B cell (primary cell): ENCODE data around the gene LRRC8D. TPM values are rescaled to one million over a fixed set of nuclear protein-coding genes. Genes with fewer than 3 reads are reported as not detected.

Source experiments
- ATAC-seq: fragments of 200-7000 bp; cut with Tn5 transposase; one replicate; pipeline ENCODE4 v1.10.0; 2021; ENCODE audit warnings: low read depth, mild to moderate bottlenecking, moderate number of reproducible peaks, moderate library complexity
- CTCF ChIA-PET: fragments of 350-600 bp; sonication (Branson Sonifier 250); formaldehyde crosslinking; loops from one replicate; lab custom pipeline; 2021; ENCODE audit warnings: antibody characterized with exemption, inconsistent platforms; lab: Charles Lee
- POLR2A ChIA-PET: fragments of 350-600 bp; sonication (Branson Sonifier 250); formaldehyde crosslinking; loops from one replicate; lab custom pipeline; 2021; ENCODE audit warnings: antibody characterized with exemption; lab: Charles Lee
- DNase-seq: peaks from one replicate; pipeline ENCODE4 v3.0.0; 2013
- H2AFZ ChIP-seq: 2 replicates; pipeline ENCODE4 v1.6.1; 2012; ENCODE audit warnings: mild to moderate bottlenecking, low read depth, low read length; ENCODE audit not compliant: insufficient read depth, poor library complexity, severe bottlenecking
- H3K27ac ChIP-seq, 2 donors: 1 replicate in 1 of 2; 2 replicates in 1 of 2; pipeline ENCODE4 v1.5.1; 2012 to 2013; ENCODE audit warnings: low read length in 2 of 2, mild to moderate bottlenecking in 2 of 2, moderate library complexity in 1 of 2
- H3K27me3 ChIP-seq, 4 experiments: fragments of 200-600 bp in 1 of 4; sonication (generic) in 1 of 4; replicated peaks in 1 of 4; 1 replicate in 2 of 4; 2 replicates in 2 of 4; pipeline versions ENCODE4 v1.6.1 to v1.7.0; 2013 to 2016; ENCODE audit warnings: low read length in 3 of 4, mild to moderate bottlenecking in 2 of 4, mixed read lengths in 1 of 4, moderate library complexity in 1 of 4; ENCODE audit not compliant: insufficient read depth in 4 of 4, control insufficient read depth in 3 of 4; ENCODE audit errors: control extremely low read depth in 1 of 4
- H3K36me3 ChIP-seq, 2 experiments: replicated peaks in 1 of 2; 1 replicate in 1 of 2; 2 replicates in 1 of 2; pipeline versions ENCODE4 v1.6.1 to v1.7.1; 2013; ENCODE audit warnings: low read length in 1 of 2; ENCODE audit not compliant: insufficient read depth in 2 of 2, control insufficient read depth in 1 of 2; ENCODE audit errors: control extremely low read depth in 1 of 2, extremely low read depth in 1 of 2
- H3K4me1 ChIP-seq, 2 donors: fragments of 200-600 bp in 1 of 2; sonication (generic) in 1 of 2; 1 replicate in 1 of 2; 2 replicates in 1 of 2; pipeline versions ENCODE4 v1.5.1 to v1.6.1; 2013 to 2017; ENCODE audit warnings: low read length in 2 of 2; ENCODE audit not compliant: control insufficient read depth in 2 of 2, insufficient read depth in 2 of 2
- H3K4me2 ChIP-seq: replicated peaks from 2 replicates; pipeline ENCODE3; 2012; ENCODE audit warnings: mild to moderate bottlenecking, low read depth, low read length; ENCODE audit not compliant: poor library complexity, severe bottlenecking
- H3K4me3 ChIP-seq, 5 experiments: fragments of 200-600 bp in 1 of 5; sonication (generic) in 1 of 5; 1 replicate in 3 of 5; 2 replicates in 2 of 5; pipeline versions ENCODE4 v1.5.1 to v1.7.0; 2011 to 2016; ENCODE audit warnings: low read length in 4 of 5, mild to moderate bottlenecking in 4 of 5, low read depth in 2 of 5, control low read depth in 1 of 5, moderate library complexity in 1 of 5; ENCODE audit not compliant: insufficient read depth in 1 of 5; ENCODE audit errors: control extremely low read depth in 1 of 5, extremely low read depth in 1 of 5
- H3K79me2 ChIP-seq: fragments of 200-600 bp; sonication (generic); one replicate; pipeline ENCODE4 v1.6.0; 2016; ENCODE audit warnings: low read length; ENCODE audit not compliant: control insufficient read depth, insufficient read depth
- H3K9ac ChIP-seq: fragments of 200-600 bp; sonication (generic); 2 replicates; pipeline ENCODE4 v1.6.1; 2017; ENCODE audit warnings: mild to moderate bottlenecking, low read length, moderate library complexity
- H3K9me3 ChIP-seq, 3 donors: one replicate each; pipeline versions ENCODE4 v1.6.1 to v1.7.1; 2013; ENCODE audit warnings: low read length in 2 of 3; ENCODE audit not compliant: control insufficient read depth in 2 of 3, insufficient read depth in 1 of 3; ENCODE audit errors: control extremely low read depth in 1 of 3
- H4K20me1 ChIP-seq: 2 replicates; pipeline ENCODE4 v1.6.0; 2012; ENCODE audit warnings: mild to moderate bottlenecking, low read length; ENCODE audit not compliant: insufficient read depth, control insufficient read depth, poor library complexity, severe bottlenecking
- H3K27ac Mint-ChIP-seq: one replicate; pipeline ENCODE4 v1.8.0; 2021; ENCODE audit warnings: mixed read lengths
- H3K27me3 Mint-ChIP-seq: one replicate; pipeline ENCODE4 v1.8.0; 2021; ENCODE audit warnings: mixed read lengths
- H3K4me1 Mint-ChIP-seq: one replicate; pipeline ENCODE4 v1.8.0; 2021; ENCODE audit warnings: mixed read lengths
- H3K4me3 Mint-ChIP-seq: one replicate; pipeline ENCODE4 v1.8.0; 2021; ENCODE audit warnings: mixed read lengths
- H3K9me3 Mint-ChIP-seq: one replicate; pipeline ENCODE4 v1.8.0; 2022; ENCODE audit warnings: mixed read lengths; ENCODE audit not compliant: insufficient read depth
- EZH2 ChIP-seq: IDR thresholded peaks from 2 replicates; pipeline ENCODE4 v1.6.1; 2012; ENCODE audit warnings: borderline replicate concordance, low read depth, mild to moderate bottlenecking, moderate library complexity, low read length; ENCODE audit not compliant: insufficient read depth, poor library complexity, severe bottlenecking
- WGBS: methylation state at CpG from one replicate; pipeline ENCODE4 v1.1.5; 2013; ENCODE audit warnings: missing lambda C conversion rate; ENCODE audit not compliant: insufficient coverage; 5-methylcytosine and 5-hydroxymethylcytosine counted together
- intact Hi-C: fragments of 100-400 bp; cut with micrococcal nuclease; formaldehyde crosslinking; loops from one replicate; pipeline ENCODE4 v1.10.0; 2022
- polyA plus RNA-seq: library from polyadenylated mRNA; depleted of rRNA; stranded (reverse); fragments of >200 nt; gene quantifications from 2 replicates; pipeline ENCODE4 v1.2.3, GENCODE V29; 2012
- total RNA-seq, 2 donors: library from RNA; stranded (reverse); fragments of 120-200 nt in 1 of 2; gene quantifications; 1 replicate in 1 of 2; 2 replicates in 1 of 2; pipeline versions ENCODE4 v1.2.3 to v1.2.4, GENCODE V29; 2013 to 2022
- TF ChIP-seq, protein P1 (sequence below): fragments of 200-600 bp; IDR thresholded peaks from one replicate; pipeline ENCODE4 v1.8.0; 2022; ENCODE audit warnings: antibody characterized with exemption, mild to moderate bottlenecking

Gene LRRC8D
- total and polyA plus RNA-seq, 2 donors (not counting 1 experiment from before 2014, with no cell fraction given), result 23.7 to 47.0 TPM

DNA sequence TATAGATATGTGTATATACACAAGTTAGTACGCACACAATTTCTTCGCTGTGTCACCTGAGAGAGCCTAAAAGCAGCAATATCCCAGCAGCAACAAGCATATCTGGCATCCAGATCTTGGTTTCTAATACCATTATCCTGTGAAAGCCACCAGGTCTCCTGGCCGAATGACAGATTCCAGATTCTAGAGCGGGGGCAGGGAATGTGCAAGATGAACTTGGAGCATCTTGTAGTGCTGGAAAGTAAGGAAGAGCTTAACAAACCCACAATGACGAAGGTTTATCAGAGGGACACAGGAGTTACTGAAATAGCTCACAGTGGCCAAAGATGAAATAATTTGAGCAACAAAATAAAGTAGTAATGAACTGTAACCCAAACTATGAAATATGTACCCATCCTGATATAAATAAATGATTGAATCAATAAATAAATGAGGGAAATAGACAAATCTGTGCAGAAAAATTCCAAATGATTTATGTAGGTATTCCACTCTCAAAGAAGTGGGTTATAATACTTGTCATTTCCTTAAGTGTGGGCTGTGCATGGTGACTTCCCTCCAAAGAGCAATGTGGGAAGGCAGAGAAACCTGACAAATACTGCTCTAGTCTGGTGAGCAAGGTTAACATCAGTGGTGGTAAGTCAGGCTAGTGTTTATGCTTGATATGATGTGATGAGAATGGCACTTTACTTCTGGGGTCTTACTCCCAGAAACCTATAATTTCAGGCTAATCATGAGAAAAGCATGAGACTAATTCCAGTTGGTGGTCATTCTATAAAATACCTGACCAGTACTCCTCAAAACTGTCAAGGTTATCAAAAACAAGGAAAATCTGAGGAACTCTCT lies 67.9 kb downstream of the LRRC8D start:
- peaks cover 26% of the 10 kb centered on the region for H3K79me2 ChIP-seq
- POLR2A ChIA-PET, result no interaction called here
- H3K4me3 Mint-ChIP-seq, result no peak overlapping the region
- H3K27ac Mint-ChIP-seq, result no peak overlapping the region
- no peak overlapping the region for H3K4me3 ChIP-seq
- H3K9me3 Mint-ChIP-seq, result no peaks in the 10 kb centered on the region
- H3K36me3 ChIP-seq, result peaks cover 5 to 12% of the 10 kb centered on the region in 2 experiments
- no peak overlapping the region for H3K4me2 ChIP-seq
- no peaks in the 10 kb centered on the region for H3K27me3 Mint-ChIP-seq
- peaks cover 2% of the 10 kb centered on the region for H3K4me1 Mint-ChIP-seq
- H4K20me1 ChIP-seq, result peaks cover 13% of the 10 kb centered on the region
- WGBS, result 100% methylated on average over 1 of the region's 5 CpGs
- no peak overlapping the region for H3K9ac ChIP-seq
- H2AFZ ChIP-seq, result no peak overlapping the region
- ATAC-seq, result no peak
- CTCF ChIA-PET, result no interaction called here
- H3K27me3 ChIP-seq, result no peaks in the 10 kb centered on the region
- TF ChIP-seq EZH2, result no peak
- TF ChIP-seq, protein P1, sequence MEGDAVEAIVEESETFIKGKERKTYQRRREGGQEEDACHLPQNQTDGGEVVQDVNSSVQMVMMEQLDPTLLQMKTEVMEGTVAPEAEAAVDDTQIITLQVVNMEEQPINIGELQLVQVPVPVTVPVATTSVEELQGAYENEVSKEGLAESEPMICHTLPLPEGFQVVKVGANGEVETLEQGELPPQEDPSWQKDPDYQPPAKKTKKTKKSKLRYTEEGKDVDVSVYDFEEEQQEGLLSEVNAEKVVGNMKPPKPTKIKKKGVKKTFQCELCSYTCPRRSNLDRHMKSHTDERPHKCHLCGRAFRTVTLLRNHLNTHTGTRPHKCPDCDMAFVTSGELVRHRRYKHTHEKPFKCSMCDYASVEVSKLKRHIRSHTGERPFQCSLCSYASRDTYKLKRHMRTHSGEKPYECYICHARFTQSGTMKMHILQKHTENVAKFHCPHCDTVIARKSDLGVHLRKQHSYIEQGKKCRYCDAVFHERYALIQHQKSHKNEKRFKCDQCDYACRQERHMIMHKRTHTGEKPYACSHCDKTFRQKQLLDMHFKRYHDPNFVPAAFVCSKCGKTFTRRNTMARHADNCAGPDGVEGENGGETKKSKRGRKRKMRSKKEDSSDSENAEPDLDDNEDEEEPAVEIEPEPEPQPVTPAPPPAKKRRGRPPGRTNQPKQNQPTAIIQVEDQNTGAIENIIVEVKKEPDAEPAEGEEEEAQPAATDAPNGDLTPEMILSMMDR, result no peak
- DNase-seq, result no peak
- H3K27ac ChIP-seq, result no peak overlapping the region
- no peaks in the 10 kb centered on the region for H3K4me1 ChIP-seq
- no peaks in the 10 kb centered on the region for H3K9me3 ChIP-seq
- intact Hi-C loops, result no loop called here

DNA sequence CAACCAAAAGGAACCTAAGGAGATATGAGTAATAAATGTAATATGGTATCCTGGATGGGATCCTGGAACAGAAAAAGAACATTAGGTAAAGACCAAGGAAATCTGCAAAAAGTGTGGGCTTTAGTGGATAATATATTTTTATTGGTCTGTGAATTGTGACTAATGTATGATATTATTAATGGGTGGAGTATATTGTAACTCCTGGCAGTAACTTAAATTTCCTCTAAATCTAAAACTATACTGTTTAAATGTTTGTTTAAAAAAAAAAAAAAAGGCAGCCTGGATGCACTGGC lies 68.4 kb downstream of the LRRC8D start:
- H3K27ac Mint-ChIP-seq, result no peak overlapping the region
- Histone ChIP-seq H3K4me3 (no peak overlapping the region), H2AFZ (no peak overlapping the region), H3K9ac (no peak overlapping the region), H3K79me2 (peaks cover 22% of the 10 kb centered on the region), H4K20me1 (peaks cover 11% of the 10 kb centered on the region), H3K27me3 (no peaks in the 10 kb centered on the region), H3K4me1 (no peaks in the 10 kb centered on the region), H3K9me3 (no peaks in the 10 kb centered on the region), H3K27ac (no peak overlapping the region), H3K36me3 (peaks cover 6 to 14% of the 10 kb centered on the region in 2 experiments), H3K4me2 (no peak overlapping the region)
- H3K27me3 Mint-ChIP-seq, result no peaks in the 10 kb centered on the region
- H3K9me3 Mint-ChIP-seq, result no peaks in the 10 kb centered on the region
- TF ChIP-seq, protein P1, result no peak
- TF ChIP-seq EZH2, result no peak
- ChIA-PET CTCF (no interaction called here), POLR2A (no interaction called here)
- no peak overlapping the region for H3K4me3 Mint-ChIP-seq
- no peak for DNase-seq
- intact Hi-C loops, result no loop called here
- peaks cover 2% of the 10 kb centered on the region for H3K4me1 Mint-ChIP-seq
- ATAC-seq, result no peak
